Daoy (cell line): ENCODE data around the gene DOK6. TPM values are rescaled to one million over a fixed set of nuclear protein-coding genes. Genes with fewer than 3 reads are reported as not detected.

Experiments used
- DNase-seq: peaks from one replicate; pipeline ENCODE4 v3.0.0-alpha.2; 2015; ENCODE audit warnings: low read depth
- total RNA-seq: library from RNA; depleted of rRNA; stranded (reverse); fragments of >200 nt; shearing (Covaris generic); gene quantifications from 2 replicates; pipeline ENCODE4 v1.2.3, GENCODE V29; 2014

Gene DOK6
- total RNA-seq, 1 experiment from 2014 or later = 0.06 TPM

- no peak for DNase-seq
Measured at GRCh38 chr18:69435000-69435399, 34.3 kb downstream of the DOK6 start.

DNA sequence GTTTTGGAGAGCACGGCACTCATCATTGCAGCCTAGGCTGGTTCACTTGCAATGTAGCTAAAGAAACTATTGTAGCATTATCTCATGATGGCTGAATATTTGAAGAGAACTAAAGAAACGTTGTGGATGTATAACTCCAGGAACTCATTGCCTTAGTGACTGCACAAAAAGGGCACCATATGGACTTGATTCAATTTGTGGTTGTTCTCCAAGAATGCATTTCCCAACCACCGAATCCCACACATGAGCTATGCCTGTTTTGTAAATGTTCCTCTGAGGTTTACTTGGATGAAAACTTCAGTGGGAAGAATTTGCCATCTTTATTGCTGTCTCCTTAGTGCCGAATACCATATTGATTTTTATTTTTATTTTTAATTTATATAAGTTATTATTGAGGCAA, 43.5 kb downstream of the DOK6 start:
- no peak for DNase-seq

DNA sequence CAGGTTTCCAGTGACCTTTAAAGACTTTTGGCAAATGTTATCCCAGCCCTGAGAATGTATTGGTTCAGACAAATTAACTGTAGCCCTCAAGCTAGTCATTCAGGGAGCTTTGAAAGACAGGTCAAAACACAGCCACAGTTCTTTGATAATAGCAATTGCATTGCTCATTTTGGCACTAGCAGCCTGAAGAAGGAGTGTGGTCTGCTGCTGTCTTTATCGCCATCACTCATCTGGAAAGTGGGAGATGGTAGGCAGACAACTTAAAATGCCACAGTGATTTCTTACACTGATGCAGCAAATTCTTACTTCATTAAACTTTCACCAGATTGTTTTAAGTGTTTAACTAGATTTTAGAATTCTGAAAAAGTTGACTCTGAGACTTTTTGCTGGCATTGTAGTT, 47.2 kb downstream of the DOK6 start:
- no peak for DNase-seq

DNA sequence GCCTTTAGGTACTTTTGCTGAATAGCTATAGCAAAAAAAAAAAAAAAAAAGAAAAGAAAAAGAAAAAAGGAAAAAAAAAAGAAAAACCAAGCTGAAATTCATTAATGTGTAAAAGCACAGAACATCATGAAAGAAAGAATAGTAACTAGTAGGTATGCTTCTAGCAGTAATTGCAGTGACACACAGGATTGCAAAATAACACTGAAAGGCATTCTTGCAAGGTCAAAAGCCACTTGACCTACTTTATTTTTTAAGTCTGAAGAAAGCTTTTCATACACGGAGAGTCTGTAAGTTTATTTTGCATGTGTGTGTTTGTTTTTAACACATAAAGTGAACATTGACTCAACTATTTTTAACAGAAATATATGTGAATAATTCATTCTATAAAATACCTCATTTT, 54.4 kb downstream of the DOK6 start:
- no peak for DNase-seq

DNA sequence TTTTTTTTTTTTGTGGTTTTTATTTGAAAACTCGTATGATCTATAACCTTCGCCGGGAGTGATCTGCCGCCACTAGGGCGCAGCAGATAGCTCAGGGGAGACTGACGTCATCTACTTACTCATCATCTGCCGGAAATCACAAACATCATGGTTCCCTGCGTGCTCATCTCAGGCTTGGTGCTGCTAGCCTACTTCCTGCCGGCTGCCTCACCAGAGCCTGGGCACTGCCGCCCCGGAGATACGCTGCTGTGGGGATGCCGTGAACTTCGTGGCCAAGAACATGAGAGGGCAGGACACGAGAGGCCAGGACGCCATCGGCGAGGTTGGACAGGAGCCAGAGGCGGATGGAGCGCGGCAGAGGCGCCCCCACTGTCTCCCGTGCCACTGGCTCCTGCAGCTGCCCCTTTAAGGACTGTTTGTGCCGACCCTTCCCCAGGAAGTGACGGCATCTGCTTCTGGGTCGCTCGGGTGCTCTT, 68.8 kb downstream of the DOK6 start:
- peak; percentile 76 for DNase-seq

- DNase-seq = no peak
Measured at GRCh38 chr18:69480460-69480859, 79.8 kb downstream of the DOK6 start.

DNA sequence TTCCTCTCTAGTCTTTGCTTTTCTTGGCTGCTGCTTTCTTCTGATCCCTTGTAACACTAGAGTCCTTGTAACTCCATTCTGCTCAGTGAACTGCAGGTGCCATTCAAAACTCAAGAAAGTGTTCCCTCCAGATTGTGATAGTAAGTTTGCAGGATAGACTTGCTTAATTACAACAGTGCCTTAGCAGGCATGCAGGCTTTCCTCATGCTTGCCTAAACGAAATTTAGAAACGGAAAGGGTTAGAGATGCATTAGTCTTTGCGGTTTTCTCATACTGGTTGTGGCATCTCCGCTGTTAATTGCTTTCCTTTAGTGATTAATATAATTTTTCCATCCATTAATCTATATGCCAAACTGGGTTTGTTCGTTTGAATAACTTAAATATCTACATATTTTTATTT, 82.9 kb downstream of the DOK6 start:
- no peak for DNase-seq

DNA sequence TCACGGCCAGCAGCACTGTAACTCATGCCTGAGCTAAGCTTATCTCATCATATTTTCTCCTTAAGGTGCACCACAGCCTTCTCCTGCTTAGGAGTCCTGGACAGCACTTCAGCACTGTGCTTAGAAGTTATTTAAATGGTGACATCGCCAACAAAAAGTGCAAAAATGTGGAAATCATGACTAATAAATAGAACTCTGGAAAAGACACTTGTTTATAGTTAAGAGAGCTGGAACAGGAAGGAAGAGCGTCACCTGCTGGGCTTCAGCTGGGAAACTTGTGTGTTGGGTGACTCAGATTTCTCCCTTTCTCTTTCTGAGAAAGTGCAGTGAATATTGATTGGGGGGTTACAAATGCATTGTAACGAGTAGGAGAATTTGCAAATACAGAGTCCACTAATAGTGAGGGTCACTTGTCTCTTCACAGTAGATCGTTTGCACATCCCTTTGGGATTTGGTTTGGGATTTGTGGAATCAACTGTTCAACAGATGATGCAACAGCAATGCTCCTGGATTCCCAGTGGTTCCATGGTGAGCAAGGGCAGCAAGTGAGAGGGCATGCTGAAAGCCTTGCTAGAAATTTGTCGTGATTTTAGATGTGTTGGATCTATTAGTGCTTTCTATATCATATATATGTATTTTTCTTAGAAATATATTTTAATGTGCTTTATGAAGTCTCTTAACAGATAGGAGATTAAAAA, 84.2 kb downstream of the DOK6 start:
- DNase-seq = no peak

DNA sequence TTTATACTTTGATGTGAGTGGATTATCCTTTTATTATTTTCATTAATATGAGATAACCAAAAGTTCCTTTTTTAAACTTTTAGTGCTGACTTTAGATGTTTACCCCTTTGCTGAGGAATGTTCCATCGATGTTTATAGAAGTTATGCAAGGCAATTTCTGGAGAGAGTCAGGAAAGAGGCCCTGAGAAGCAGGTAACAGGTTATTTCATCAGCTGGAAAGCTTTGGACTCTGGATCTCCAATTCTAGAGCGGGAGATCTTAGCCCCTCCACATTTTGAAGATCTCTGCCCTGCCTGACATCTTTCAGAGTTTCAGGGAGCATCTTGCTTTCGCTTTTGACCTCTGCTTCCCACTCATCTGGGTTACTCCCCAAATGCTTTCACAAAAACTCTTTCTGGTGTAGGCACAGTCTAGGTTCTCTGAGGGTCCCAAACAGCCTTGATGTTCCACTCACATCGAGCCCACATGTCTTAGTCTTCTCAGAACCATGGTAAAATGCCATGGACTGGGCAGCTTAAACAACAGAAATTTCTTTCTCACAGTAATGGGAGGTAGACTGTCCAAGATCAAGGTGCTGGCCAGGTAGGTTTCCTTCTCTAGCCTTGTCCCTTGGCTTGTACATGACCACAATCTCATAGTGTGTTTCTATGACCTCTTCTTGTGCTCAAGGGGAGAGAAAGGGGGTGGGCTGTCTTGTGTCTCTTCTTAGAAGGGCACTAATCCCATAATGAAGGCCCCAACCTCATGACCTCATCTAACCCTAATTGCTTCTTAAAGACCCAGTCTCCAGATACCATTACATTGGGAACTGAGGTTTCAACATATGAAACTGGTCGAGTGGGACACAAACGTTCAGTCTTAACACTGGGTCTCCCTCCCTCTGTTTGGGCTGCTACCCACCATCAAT, 87.1 kb downstream of the DOK6 start:
- no peak for DNase-seq

DNA sequence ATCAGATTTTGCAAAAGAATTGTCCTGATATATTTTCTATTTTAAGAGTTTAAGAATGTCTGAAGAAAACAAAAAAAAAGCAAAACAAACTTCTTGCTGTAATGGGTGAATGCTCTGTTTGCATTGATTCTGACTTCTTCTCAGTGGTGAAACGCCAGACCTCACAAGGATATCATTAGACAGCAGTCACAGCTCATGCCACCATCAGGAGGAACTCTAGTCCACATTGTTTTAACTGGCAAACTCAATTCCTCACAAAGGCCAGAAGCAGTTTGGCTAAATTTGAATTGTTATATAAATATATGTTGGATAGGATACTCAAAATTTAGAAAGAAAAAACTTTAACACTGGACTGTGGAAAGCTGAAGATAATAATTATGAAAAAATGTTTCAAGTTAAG, 89.4 kb downstream of the DOK6 start:
- no peak for DNase-seq

DNA sequence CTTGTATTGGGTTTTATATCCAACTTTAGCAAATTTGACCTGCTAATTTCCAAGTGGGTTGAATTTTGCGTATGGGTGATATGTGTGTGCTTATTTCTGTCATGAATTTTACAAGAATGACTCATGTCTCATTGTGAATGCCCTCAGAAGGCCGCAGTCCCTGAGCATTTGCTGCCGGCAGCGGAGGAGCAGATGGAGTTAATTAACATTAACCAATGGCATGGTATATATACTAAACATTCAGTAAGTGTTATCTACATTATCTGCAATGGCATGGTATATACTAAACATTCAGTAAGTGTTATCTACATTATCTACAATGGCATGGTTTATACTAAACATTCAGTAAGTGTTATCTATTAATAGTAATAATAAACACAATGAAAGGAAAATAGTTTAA, 90.1 kb downstream of the DOK6 start:
- DNase-seq = no peak

DNA sequence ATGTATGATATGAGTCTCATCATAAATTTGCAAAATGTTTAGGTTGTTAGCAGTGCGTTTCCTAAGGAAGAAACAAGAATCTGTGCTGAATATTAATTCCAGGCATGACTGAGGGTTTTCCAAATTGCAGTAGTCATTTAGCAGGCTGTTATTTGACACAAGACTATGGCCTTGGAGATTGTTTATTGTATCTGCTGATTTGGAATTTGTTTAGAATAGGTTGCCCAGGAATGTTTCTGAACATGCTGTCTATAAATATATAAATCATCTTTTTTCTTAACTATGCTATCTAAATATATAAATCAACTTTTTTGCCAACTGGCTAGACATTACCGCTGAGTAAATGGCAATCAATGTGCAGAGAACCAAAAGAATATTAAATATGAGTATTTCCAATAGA, 90.9 kb downstream of the DOK6 start:
- no peak for DNase-seq

DNA sequence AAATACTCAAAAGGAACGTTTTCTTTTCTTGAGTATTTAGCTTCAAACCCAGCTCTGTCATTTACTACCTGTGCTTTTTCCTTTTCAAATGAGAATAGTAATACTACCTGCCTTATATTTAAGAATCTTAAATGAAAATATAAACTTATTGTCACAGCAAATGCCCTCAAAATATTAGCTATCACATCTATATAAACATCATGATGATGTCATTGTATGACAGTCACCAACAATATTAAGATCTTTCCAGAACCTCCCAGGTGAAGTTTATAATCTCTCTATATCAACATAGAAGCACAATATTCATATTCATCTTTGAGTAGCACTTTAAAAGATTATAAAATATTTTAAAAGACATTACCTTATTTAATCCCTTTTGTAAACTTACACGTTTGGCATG, 92.2 kb downstream of the DOK6 start:
- DNase-seq = no peak

DNA sequence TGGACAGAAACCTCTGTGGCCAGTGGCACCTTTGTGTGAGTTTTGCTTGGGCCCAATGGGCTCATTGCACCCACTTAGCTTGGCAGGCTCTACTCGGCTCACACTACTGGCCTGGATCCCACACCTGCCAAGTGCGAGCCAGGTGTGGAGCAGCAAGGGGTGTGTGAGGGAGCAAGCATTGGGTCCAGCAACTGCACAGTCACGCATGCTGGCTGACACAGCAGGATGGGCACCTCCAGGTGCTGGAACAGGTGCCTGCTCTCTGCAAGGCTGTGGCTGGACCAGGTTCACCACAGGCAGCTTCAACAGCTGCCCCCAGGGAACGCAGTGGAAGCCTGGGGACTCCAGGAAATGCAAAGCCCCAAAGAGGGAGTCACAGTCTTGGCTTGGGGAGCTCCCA, 94.2 kb downstream of the DOK6 start:
- DNase-seq = no peak

GRCh38 chr18:69495338-69495737, 94.7 kb downstream of the DOK6 start:
- no peak for DNase-seq

GRCh38 chr18:69495841-69496533, 95.3 kb downstream of the DOK6 start:
- no peak for DNase-seq

DNA sequence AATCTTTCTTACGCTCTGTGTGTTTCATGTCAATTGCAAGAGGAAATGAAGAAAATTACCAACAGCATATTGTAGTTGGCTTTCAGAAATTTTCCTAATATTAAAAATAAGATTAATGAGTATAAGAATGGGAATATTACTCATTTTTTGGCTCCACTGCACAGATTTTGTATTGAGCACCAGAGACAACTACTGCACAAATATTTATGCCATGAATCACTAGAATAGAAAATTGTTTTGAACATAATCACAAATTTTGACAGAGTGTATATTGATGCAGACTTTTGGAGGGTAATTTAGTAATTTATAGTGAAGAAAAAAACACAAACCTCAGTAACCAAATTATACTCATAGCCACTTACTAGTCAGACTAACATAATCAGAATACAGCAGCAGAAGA, 118.3 kb downstream of the DOK6 start:
- no peak for DNase-seq

- DNase-seq = no peak
Measured at GRCh38 chr18:69523582-69523981, 122.9 kb downstream of the DOK6 start.

- no peak for DNase-seq
Measured at GRCh38 chr18:69528435-69528834, 127.7 kb downstream of the DOK6 start.

GRCh38 chr18:69529151-69529550, 128.5 kb downstream of the DOK6 start:
- no peak for DNase-seq

DNA sequence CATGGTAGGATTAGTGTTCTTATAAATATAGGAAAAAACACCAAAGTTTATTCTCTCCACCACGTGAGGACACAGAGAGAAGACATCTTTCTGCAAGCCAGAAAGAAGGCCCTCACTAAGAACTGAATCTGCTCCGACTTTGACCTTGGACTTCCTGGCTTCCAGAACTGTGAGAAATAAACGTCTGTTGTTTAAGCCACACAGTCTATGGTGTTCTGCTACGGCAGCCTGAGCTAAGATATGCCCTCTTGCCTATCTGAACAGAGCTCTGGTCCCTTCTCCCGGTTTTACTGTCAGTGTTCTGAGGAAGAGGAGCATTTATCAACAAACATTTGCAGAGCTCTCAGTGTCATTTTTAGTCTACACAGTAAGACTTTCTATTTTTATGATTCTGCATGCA, 131.3 kb downstream of the DOK6 start:
- DNase-seq = no peak

GRCh38 chr18:69537183-69537582, 136.5 kb downstream of the DOK6 start:
- DNase-seq = no peak

GRCh38 chr18:69538849-69539248, 138.2 kb downstream of the DOK6 start:
- DNase-seq = no peak
